Kidney tubule cell (primary cell): ENCODE data around the gene ZBTB46.

ENCODE experiments used
- DNase-seq: peaks from one replicate; pipeline ENCODE4 v3.0.0-alpha.2; 2018; ENCODE audit warnings: low spot score

The ZBTB46 gene

GRCh38 chr20:63837479-63837878, 6.4 kb upstream of the ZBTB46 start:
- no peak for DNase-seq

- no peak for DNase-seq
These were observed 5.6 kb upstream of the ZBTB46 start for GRCh38 chr20:63836458-63837344.

GRCh38 chr20:63835021-63835858, 4.2 kb upstream of the ZBTB46 start:
- peak; percentile 98 for DNase-seq

GRCh38 chr20:63834491-63834880, 3.4 kb upstream of the ZBTB46 start:
- DNase-seq, result no peak

DNA sequence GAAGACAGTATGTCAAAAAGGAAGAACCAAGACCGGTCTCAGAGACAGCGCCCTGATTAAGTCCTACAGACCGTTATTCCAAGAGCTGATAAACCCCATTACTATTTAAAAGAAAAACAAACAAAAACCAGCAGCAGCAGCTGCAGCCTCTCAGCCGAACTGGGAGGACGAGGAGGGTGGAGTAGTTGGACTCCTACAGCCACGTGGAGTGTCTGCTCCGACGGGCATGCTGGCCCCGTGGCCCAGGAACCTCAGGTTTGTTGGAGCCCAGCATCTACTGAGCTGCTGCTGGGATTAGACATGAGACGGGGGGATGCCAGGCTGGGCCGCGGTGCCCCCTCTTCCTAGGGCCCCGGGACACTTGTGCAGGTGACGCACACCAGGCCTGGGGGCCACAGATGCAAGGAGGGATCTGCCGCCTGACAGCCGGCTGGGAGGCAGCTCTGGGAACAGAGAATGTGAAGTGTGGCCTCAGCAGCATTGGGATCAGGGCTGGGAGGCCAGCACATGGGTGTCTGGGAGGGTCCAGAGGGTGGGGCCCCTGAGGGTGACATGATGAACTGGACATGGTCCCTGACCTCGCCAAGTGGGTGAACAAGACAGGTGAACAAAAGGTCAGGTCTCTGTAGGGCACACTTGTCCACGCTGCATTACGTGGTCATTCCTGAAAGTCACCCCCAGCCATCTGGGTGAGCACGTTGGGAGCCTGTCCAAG, 2.9 kb upstream of the ZBTB46 start:
- DNase-seq, result no peak

GRCh38 chr20:63831993-63832686, 1.1 kb upstream of the ZBTB46 start:
- peak; percentile 41 for DNase-seq

DNA sequence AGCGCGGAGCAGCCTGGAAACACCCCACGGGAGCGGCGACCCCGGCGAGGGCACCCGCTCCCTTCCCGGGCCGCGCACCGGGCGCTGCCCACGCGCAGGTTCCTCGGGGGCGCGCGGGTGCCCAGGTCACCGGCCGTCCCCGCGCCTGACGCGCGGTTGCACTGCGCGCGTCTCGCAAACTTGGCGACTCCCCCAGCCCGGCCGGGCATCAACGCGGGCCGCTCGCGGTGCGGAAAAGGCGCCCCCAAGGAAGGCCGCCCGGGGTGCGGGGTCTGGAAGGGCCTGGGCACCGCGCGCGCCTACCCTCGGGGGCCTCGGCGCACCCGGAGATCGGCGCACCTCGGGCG, 555 bp upstream of the ZBTB46 start:
- DNase-seq, result no peak

GRCh38 chr20:63829945-63830835, 874 bp downstream of the ZBTB46 start:
- no peak for DNase-seq

DNA sequence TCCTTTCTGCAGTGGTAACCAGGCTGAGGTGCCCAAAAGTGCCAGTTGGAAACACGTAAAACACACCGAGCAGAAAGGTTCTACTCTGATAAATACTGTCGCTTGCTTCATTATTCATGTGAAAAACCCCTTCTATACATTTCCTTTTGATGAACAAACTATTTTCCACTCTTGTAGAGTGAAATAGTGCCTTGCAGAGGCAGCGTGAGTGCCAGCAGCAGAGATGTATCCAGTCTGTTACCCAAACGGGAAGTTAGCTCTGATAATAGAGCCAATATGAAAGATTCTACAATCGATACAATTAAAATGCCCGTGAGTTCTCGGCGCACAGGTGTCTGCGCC, 1.5 kb downstream of the ZBTB46 start:
- no peak for DNase-seq

DNA sequence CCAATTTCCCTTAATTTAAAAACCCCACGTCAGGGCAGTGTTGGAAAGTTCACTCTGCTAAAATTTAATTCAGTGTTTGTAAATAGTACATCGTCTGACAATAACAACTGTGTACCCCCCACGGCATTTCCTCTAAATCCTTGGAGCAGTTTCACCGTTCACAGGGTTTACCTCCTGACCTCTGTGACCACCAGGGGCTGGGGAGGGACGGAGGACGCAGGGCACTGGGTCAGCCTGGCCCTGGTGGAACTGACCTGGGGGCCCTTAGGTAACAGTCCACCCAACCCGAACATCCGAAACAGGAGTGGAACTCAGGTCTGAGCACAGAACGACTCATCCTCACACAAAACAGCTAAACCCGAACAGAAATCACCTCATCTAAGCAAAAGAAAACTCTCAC, 2.1 kb downstream of the ZBTB46 start:
- no peak for DNase-seq

- no peak for DNase-seq
These were observed 2.5 kb downstream of the ZBTB46 start for GRCh38 chr20:63828545-63828944.

- DNase-seq, result no peak
These were observed 2.9 kb downstream of the ZBTB46 start for GRCh38 chr20:63828124-63828523.

GRCh38 chr20:63826753-63827152, 4.3 kb downstream of the ZBTB46 start:
- no peak for DNase-seq

- DNase-seq, result no peak
These were observed 5.5 kb downstream of the ZBTB46 start for GRCh38 chr20:63825331-63826118.

GRCh38 chr20:63823691-63824311, 7.3 kb downstream of the ZBTB46 start:
- DNase-seq, result no peak

DNA sequence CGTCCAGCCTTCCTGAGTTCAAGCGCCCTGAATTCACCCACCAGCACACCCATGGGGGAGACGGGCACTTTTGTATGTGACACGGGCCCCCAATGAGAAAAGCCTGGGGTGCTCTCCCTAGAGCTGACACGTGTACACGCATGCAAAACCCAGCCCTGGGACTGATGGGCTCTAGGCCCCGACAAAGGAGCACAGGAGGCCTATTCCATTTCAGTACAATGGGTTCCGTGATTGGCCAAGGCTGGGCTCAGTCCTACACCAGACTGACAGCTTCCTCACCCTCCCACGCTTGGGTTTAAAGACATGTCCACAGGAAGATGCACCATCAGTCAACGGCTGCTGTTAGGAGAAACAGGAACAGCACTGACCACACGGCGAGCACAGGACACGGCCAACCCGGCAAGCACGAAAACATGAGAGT, 8.8 kb downstream of the ZBTB46 start:
- DNase-seq, result no peak

DNA sequence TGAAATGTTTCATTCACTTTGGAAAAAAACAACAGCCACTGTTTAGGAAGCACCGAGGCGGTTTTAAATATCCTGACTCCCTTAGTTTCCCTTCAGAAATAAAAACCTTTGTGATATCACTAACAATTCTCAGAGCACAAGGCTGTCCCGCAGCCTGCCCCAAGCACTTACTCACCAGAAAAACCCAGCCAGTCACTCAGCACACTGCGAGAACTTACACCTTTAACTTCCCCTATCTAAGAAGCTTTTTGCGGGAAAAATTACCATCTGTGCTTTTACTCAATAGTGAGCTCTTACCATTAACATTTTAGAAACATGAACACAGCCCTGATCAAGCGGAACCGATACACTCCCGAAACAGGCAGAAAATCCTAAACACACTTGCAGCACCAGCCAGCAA, 9.3 kb downstream of the ZBTB46 start:
- DNase-seq, result no peak

GRCh38 chr20:63819224-63819921, 11.7 kb downstream of the ZBTB46 start:
- no peak for DNase-seq

DNA sequence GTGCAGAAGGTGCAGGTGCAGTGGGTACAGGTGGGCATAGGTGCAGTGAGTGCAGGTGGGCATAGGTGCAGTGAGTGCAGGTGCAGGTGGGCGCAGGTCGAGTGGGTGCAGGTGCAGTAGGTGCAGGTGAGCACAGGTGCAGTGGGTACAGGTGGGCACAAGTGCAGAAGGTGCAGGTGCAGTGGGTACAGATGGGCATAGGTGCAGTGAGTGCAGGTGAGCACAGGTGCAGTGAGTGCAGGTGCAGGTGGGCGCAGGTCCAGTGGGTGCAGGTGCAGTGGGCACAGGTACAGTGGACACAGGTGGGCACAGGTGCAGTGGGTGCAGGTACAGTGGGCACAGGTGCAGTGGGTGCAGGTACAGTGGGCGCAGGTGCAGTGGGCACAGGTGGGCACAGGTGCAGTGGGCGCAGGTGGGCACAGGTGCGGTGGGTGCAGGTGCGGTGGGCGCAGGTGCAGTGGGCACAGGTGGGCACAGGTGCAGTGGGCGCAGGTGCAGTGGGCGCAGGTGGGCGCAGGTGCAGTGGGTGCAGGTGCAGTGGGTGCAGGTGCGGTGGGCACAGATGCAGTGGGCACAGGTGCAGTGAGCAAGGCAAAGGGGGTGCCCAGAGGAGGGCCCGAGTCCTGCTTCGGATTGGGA, 15.3 kb downstream of the ZBTB46 start:
- no peak for DNase-seq
